B cell (primary cell): ENCODE data around the gene DDA1. TPM values are rescaled to one million over a fixed set of nuclear protein-coding genes. Genes with fewer than 3 reads are reported as not detected.

Experiments used
- ATAC-seq: fragments of 200-7000 bp; cut with Tn5 transposase; one replicate; pipeline ENCODE4 v1.10.0; 2021; ENCODE audit warnings: low read depth, mild to moderate bottlenecking, moderate number of reproducible peaks, moderate library complexity
- CTCF ChIA-PET: fragments of 350-600 bp; sonication (Branson Sonifier 250); formaldehyde crosslinking; loops from one replicate; lab custom pipeline; 2021; ENCODE audit warnings: antibody characterized with exemption, inconsistent platforms; lab: Charles Lee
- POLR2A ChIA-PET: fragments of 350-600 bp; sonication (Branson Sonifier 250); formaldehyde crosslinking; loops from one replicate; lab custom pipeline; 2021; ENCODE audit warnings: antibody characterized with exemption; lab: Charles Lee
- DNase-seq: peaks from one replicate; pipeline ENCODE4 v3.0.0; 2013
- H2AFZ ChIP-seq: 2 replicates; pipeline ENCODE4 v1.6.1; 2012; ENCODE audit warnings: mild to moderate bottlenecking, low read depth, low read length; ENCODE audit not compliant: insufficient read depth, poor library complexity, severe bottlenecking
- H3K27ac ChIP-seq, 2 donors: 1 replicate in 1 of 2; 2 replicates in 1 of 2; pipeline ENCODE4 v1.5.1; 2012 to 2013; ENCODE audit warnings: low read length in 2 of 2, mild to moderate bottlenecking in 2 of 2, moderate library complexity in 1 of 2
- H3K27me3 ChIP-seq, 4 experiments: fragments of 200-600 bp in 1 of 4; sonication (generic) in 1 of 4; replicated peaks in 1 of 4; 1 replicate in 2 of 4; 2 replicates in 2 of 4; pipeline versions ENCODE4 v1.6.1 to v1.7.0; 2013 to 2016; ENCODE audit warnings: low read length in 3 of 4, mild to moderate bottlenecking in 2 of 4, mixed read lengths in 1 of 4, moderate library complexity in 1 of 4; ENCODE audit not compliant: insufficient read depth in 4 of 4, control insufficient read depth in 3 of 4; ENCODE audit errors: control extremely low read depth in 1 of 4
- H3K36me3 ChIP-seq, 2 experiments: replicated peaks in 1 of 2; 1 replicate in 1 of 2; 2 replicates in 1 of 2; pipeline versions ENCODE4 v1.6.1 to v1.7.1; 2013; ENCODE audit warnings: low read length in 1 of 2; ENCODE audit not compliant: insufficient read depth in 2 of 2, control insufficient read depth in 1 of 2; ENCODE audit errors: control extremely low read depth in 1 of 2, extremely low read depth in 1 of 2
- H3K4me1 ChIP-seq, 2 donors: fragments of 200-600 bp in 1 of 2; sonication (generic) in 1 of 2; 1 replicate in 1 of 2; 2 replicates in 1 of 2; pipeline versions ENCODE4 v1.5.1 to v1.6.1; 2013 to 2017; ENCODE audit warnings: low read length in 2 of 2; ENCODE audit not compliant: control insufficient read depth in 2 of 2, insufficient read depth in 2 of 2
- H3K4me2 ChIP-seq: replicated peaks from 2 replicates; pipeline ENCODE3; 2012; ENCODE audit warnings: mild to moderate bottlenecking, low read depth, low read length; ENCODE audit not compliant: poor library complexity, severe bottlenecking
- H3K4me3 ChIP-seq, 5 experiments: fragments of 200-600 bp in 1 of 5; sonication (generic) in 1 of 5; 1 replicate in 3 of 5; 2 replicates in 2 of 5; pipeline versions ENCODE4 v1.5.1 to v1.7.0; 2011 to 2016; ENCODE audit warnings: low read length in 4 of 5, mild to moderate bottlenecking in 4 of 5, low read depth in 2 of 5, control low read depth in 1 of 5, moderate library complexity in 1 of 5; ENCODE audit not compliant: insufficient read depth in 1 of 5; ENCODE audit errors: control extremely low read depth in 1 of 5, extremely low read depth in 1 of 5
- H3K79me2 ChIP-seq: fragments of 200-600 bp; sonication (generic); one replicate; pipeline ENCODE4 v1.6.0; 2016; ENCODE audit warnings: low read length; ENCODE audit not compliant: control insufficient read depth, insufficient read depth
- H3K9ac ChIP-seq: fragments of 200-600 bp; sonication (generic); 2 replicates; pipeline ENCODE4 v1.6.1; 2017; ENCODE audit warnings: mild to moderate bottlenecking, low read length, moderate library complexity
- H3K9me3 ChIP-seq, 3 donors: one replicate each; pipeline versions ENCODE4 v1.6.1 to v1.7.1; 2013; ENCODE audit warnings: low read length in 2 of 3; ENCODE audit not compliant: control insufficient read depth in 2 of 3, insufficient read depth in 1 of 3; ENCODE audit errors: control extremely low read depth in 1 of 3
- H4K20me1 ChIP-seq: 2 replicates; pipeline ENCODE4 v1.6.0; 2012; ENCODE audit warnings: mild to moderate bottlenecking, low read length; ENCODE audit not compliant: insufficient read depth, control insufficient read depth, poor library complexity, severe bottlenecking
- H3K27ac Mint-ChIP-seq: one replicate; pipeline ENCODE4 v1.8.0; 2021; ENCODE audit warnings: mixed read lengths
- H3K27me3 Mint-ChIP-seq: one replicate; pipeline ENCODE4 v1.8.0; 2021; ENCODE audit warnings: mixed read lengths
- H3K4me1 Mint-ChIP-seq: one replicate; pipeline ENCODE4 v1.8.0; 2021; ENCODE audit warnings: mixed read lengths
- H3K4me3 Mint-ChIP-seq: one replicate; pipeline ENCODE4 v1.8.0; 2021; ENCODE audit warnings: mixed read lengths
- H3K9me3 Mint-ChIP-seq: one replicate; pipeline ENCODE4 v1.8.0; 2022; ENCODE audit warnings: mixed read lengths; ENCODE audit not compliant: insufficient read depth
- EZH2 ChIP-seq: IDR thresholded peaks from 2 replicates; pipeline ENCODE4 v1.6.1; 2012; ENCODE audit warnings: borderline replicate concordance, low read depth, mild to moderate bottlenecking, moderate library complexity, low read length; ENCODE audit not compliant: insufficient read depth, poor library complexity, severe bottlenecking
- WGBS: methylation state at CpG from one replicate; pipeline ENCODE4 v1.1.5; 2013; ENCODE audit warnings: missing lambda C conversion rate; ENCODE audit not compliant: insufficient coverage; 5-methylcytosine and 5-hydroxymethylcytosine counted together
- intact Hi-C: fragments of 100-400 bp; cut with micrococcal nuclease; formaldehyde crosslinking; loops from one replicate; pipeline ENCODE4 v1.10.0; 2022
- polyA plus RNA-seq: library from polyadenylated mRNA; depleted of rRNA; stranded (reverse); fragments of >200 nt; gene quantifications from 2 replicates; pipeline ENCODE4 v1.2.3, GENCODE V29; 2012
- total RNA-seq, 2 donors: library from RNA; stranded (reverse); fragments of 120-200 nt in 1 of 2; gene quantifications; 1 replicate in 1 of 2; 2 replicates in 1 of 2; pipeline versions ENCODE4 v1.2.3 to v1.2.4, GENCODE V29; 2013 to 2022
- TF ChIP-seq, protein P1 (sequence below): fragments of 200-600 bp; IDR thresholded peaks from one replicate; pipeline ENCODE4 v1.8.0; 2022; ENCODE audit warnings: antibody characterized with exemption, mild to moderate bottlenecking

The DDA1 gene
- total and polyA plus RNA-seq, 2 donors (not counting 1 experiment from before 2014, with no cell fraction given), result 38.4 TPM

GRCh38 chr19:17266589-17266974, 42.8 kb upstream of the DDA1 start:
- H3K4me1 ChIP-seq, result peaks cover 6 to 24% of the 10 kb centered on the region in 2 donors
- POLR2A ChIA-PET, result interaction anchor here (0.5 to 1.9 kb wide), 13 partner anchors 9 to 1965 kb away, joined by 3 to 12 read pairs (median 5); partner anchors contain the start of genes DDA1, MRPL34, OCEL1 and USE1
- peaks cover 0 to 14% of the 10 kb centered on the region in 2 experiments for H3K36me3 ChIP-seq
- H3K4me2 ChIP-seq, result peak overlapping the region; percentile 85
- H3K27ac ChIP-seq, result peak overlapping the region; percentile 56 to 66
- ATAC-seq (no peak), DNase-seq (no peak)
- H3K27me3 ChIP-seq, result no peaks in the 10 kb centered on the region
- H4K20me1 ChIP-seq, result no peaks in the 10 kb centered on the region
- H2AFZ ChIP-seq, result peak overlapping the region; percentile 42
- WGBS, result 0% methylated on average over 3 of the region's 12 CpGs
- CTCF ChIA-PET, result interaction anchor here (0.6 to 4.9 kb wide), 16 partner anchors 8 to 1632 kb away, joined by 3 to 52 read pairs (median 4); partner anchors contain the start of genes ABHD8, ANKLE1, HAUS8 and MRPL34
- peak overlapping the region; percentile 21 to 95 (median 51) for H3K4me3 ChIP-seq
- peaks cover 17% of the 10 kb centered on the region for H3K79me2 ChIP-seq
- H3K27me3 Mint-ChIP-seq, result no peaks in the 10 kb centered on the region
- intact Hi-C loops, result loop anchor here (2.0 kb wide), 1 partner anchor 202 kb away; no protein-coding TSS in a partner anchor
- no peaks in the 10 kb centered on the region for H3K9me3 ChIP-seq
- H3K9me3 Mint-ChIP-seq, result no peaks in the 10 kb centered on the region
- peaks cover 18% of the 10 kb centered on the region for H3K4me1 Mint-ChIP-seq
- TF ChIP-seq, protein P1, sequence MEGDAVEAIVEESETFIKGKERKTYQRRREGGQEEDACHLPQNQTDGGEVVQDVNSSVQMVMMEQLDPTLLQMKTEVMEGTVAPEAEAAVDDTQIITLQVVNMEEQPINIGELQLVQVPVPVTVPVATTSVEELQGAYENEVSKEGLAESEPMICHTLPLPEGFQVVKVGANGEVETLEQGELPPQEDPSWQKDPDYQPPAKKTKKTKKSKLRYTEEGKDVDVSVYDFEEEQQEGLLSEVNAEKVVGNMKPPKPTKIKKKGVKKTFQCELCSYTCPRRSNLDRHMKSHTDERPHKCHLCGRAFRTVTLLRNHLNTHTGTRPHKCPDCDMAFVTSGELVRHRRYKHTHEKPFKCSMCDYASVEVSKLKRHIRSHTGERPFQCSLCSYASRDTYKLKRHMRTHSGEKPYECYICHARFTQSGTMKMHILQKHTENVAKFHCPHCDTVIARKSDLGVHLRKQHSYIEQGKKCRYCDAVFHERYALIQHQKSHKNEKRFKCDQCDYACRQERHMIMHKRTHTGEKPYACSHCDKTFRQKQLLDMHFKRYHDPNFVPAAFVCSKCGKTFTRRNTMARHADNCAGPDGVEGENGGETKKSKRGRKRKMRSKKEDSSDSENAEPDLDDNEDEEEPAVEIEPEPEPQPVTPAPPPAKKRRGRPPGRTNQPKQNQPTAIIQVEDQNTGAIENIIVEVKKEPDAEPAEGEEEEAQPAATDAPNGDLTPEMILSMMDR, result no peak
- TF ChIP-seq EZH2, result no peak
- H3K4me3 Mint-ChIP-seq, result peak overlapping the region; percentile 84
- H3K9ac ChIP-seq, result peak overlapping the region; percentile 54
- H3K27ac Mint-ChIP-seq, result peak overlapping the region; percentile 86
